DOHH2 (cell line): ENCODE data around the gene CARD18.

ENCODE experiments used
- EZH2phosphoT487 ChIP-seq: fragments of 200-600 bp; sonication (generic); IDR thresholded peaks from 2 replicates; pipeline ENCODE4 v1.6.1; 2017; ENCODE audit warnings: borderline replicate concordance, mild to moderate bottlenecking, antibody characterized with exemption, low read length, moderate library complexity, mixed read lengths
- TF ChIP-seq, protein P1 (sequence below): fragments of 200-600 bp; sonication (generic); IDR thresholded peaks from one replicate; pipeline ENCODE4 v1.5.1; 2014; ENCODE audit warnings: antibody characterized with exemption, mild to moderate bottlenecking, low read depth, low read length; ENCODE audit not compliant: poor library complexity, severe bottlenecking

DNA sequence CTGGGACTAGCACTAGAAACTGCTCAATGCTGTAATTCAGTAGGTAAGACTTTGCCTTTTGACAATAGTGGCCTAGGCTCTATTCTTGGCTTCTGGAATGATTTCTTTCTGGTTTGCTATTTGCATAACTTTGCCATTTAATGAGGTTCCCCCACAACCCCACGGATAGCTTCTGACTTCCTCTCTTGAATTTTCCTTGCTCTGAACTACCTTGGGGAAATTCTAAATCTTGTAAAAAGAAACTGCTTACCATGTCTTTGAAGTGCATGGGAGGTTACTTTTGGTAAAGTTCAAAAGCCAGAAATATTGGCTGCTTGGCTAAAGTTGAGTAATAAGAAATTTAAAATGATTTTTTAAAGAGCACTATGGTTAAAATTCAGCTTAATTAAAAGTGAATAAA, 35.3 kb downstream of the CARD18 start:
- TF ChIP-seq, protein P1, sequence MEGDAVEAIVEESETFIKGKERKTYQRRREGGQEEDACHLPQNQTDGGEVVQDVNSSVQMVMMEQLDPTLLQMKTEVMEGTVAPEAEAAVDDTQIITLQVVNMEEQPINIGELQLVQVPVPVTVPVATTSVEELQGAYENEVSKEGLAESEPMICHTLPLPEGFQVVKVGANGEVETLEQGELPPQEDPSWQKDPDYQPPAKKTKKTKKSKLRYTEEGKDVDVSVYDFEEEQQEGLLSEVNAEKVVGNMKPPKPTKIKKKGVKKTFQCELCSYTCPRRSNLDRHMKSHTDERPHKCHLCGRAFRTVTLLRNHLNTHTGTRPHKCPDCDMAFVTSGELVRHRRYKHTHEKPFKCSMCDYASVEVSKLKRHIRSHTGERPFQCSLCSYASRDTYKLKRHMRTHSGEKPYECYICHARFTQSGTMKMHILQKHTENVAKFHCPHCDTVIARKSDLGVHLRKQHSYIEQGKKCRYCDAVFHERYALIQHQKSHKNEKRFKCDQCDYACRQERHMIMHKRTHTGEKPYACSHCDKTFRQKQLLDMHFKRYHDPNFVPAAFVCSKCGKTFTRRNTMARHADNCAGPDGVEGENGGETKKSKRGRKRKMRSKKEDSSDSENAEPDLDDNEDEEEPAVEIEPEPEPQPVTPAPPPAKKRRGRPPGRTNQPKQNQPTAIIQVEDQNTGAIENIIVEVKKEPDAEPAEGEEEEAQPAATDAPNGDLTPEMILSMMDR = no peak
- no peak for TF ChIP-seq EZH2phosphoT487
